Panc1 (cell line): Measurements from ENCODE around the gene SLC5A9. TPM values are rescaled to one million over a fixed set of nuclear protein-coding genes. Genes with fewer than 3 reads are reported as not detected.

Source experiments
- ATAC-seq: fragments of 200-7000 bp; cut with Tn5 transposase; 2 replicates; pipeline ENCODE4 v1.9.1; 2020; ENCODE audit warnings: mild to moderate bottlenecking, moderate library complexity
- BruUV-seq: library from RNA; stranded (reverse); fragments of 400-500 nt; replicated peaks from 2 replicates; lab custom pipeline; 2021; lab: Mats Ljungman, UMichigan
- CTCF ChIA-PET: fragments of 300-600 bp; sonication (Branson Sonifier 250); formaldehyde crosslinking; loops from one replicate; lab custom pipeline; 2022; ENCODE audit warnings: antibody characterized with exemption; lab: Charles Lee
- POLR2A ChIA-PET: fragments of 300-600 bp; sonication (Branson Sonifier 250); formaldehyde crosslinking; loops from one replicate; lab custom pipeline; 2022; ENCODE audit warnings: antibody characterized with exemption; lab: Charles Lee
- DNase-seq: peaks from one replicate; pipeline ENCODE4 v3.0.0-alpha.2; 2010; ENCODE audit warnings: low read depth, low spot score
- H3K27ac ChIP-seq: 2 replicates; pipeline ENCODE4 v1.5.1; 2011; ENCODE audit warnings: mild to moderate bottlenecking, low read length, inconsistent platforms
- H3K27me3 ChIP-seq: fragments of 200-500 bp; sonication (Bioruptor generic); 2 replicates; pipeline ENCODE4 v1.6.0; 2014; ENCODE audit warnings: low read length, inconsistent platforms; ENCODE audit not compliant: control insufficient read depth, insufficient read depth
- H3K36me3 ChIP-seq: fragments of 200-500 bp; sonication (Bioruptor generic); 2 replicates; pipeline ENCODE4 v1.5.1; 2014; ENCODE audit warnings: inconsistent platforms, mild to moderate bottlenecking, low read length, moderate library complexity; ENCODE audit not compliant: control insufficient read depth, insufficient read depth
- H3K4me1 ChIP-seq: 2 replicates; pipeline ENCODE4 v1.5.1; 2011; ENCODE audit warnings: inconsistent platforms, mild to moderate bottlenecking, low read length, moderate library complexity; ENCODE audit not compliant: control insufficient read depth, insufficient read depth
- H3K4me3 ChIP-seq, 2 experiments: 2 replicates each; pipeline ENCODE4 v1.5.1; 2011 to 2012; ENCODE audit warnings: low read depth in 2 of 2, low read length in 2 of 2, mild to moderate bottlenecking in 2 of 2, inconsistent platforms in 1 of 2, moderate library complexity in 1 of 2
- H3K9me3 ChIP-seq: fragments of 200-500 bp; sonication (Bioruptor generic); 2 replicates; pipeline ENCODE4 v1.5.1; 2014; ENCODE audit warnings: low read depth, mild to moderate bottlenecking, inconsistent platforms, low read length, moderate library complexity; ENCODE audit not compliant: control insufficient read depth, insufficient read depth
- POLR2AphosphoS5 ChIP-seq: IDR thresholded peaks from 2 replicates; pipeline ENCODE4 v1.6.1; 2012; ENCODE audit warnings: mild to moderate bottlenecking, low read depth, low read length, moderate library complexity
- SIN3A ChIP-seq: IDR thresholded peaks from 2 replicates; pipeline ENCODE4 v1.6.1; 2012; ENCODE audit warnings: low read depth, mild to moderate bottlenecking, low read length, moderate library complexity, borderline replicate concordance; ENCODE audit not compliant: insufficient read depth
- TCF7L2 ChIP-seq: IDR thresholded peaks from 2 replicates; pipeline ENCODE4 v1.6.1; 2011; ENCODE audit warnings: mild to moderate bottlenecking, low read depth, low read length, inconsistent platforms
- in situ Hi-C: cut with HindIII; loops from 2 replicates; pipeline ENCODE4 v1.10.0; 2016; ENCODE audit warnings: low sequenced_read_pairs, low pct_unique_long_range_greater_than_20kb
- intact Hi-C: fragments of 100-400 bp; cut with micrococcal nuclease; formaldehyde crosslinking; loops from one replicate; pipeline ENCODE4 v1.10.0; 2022; ENCODE audit not compliant: unreplicated experiment
- total RNA-seq: library from RNA; stranded (reverse); gene quantifications from one replicate; pipeline ENCODE4 v1.2.1, GENCODE V29; 2021; ENCODE audit not compliant: unreplicated experiment
- TF ChIP-seq, protein P1 (sequence below): fragments of 450-650 bp; IDR thresholded peaks from 2 replicates; pipeline ENCODE4 v1.5.1; 2017; ENCODE audit warnings: mild to moderate bottlenecking
- TF ChIP-seq, protein P2 (sequence below), 2 experiments: IDR thresholded peaks; 2 replicates each; pipeline ENCODE4 v1.6.1; 2011 to 2012; ENCODE audit warnings: low read depth in 2 of 2, control low read depth in 1 of 2, low read length in 1 of 2, mild to moderate bottlenecking in 1 of 2, moderate library complexity in 1 of 2; ENCODE audit not compliant: insufficient read depth in 1 of 2

SLC5A9 gene
- total RNA-seq, 1 experiment from 2014 or later = not detected

DNA sequence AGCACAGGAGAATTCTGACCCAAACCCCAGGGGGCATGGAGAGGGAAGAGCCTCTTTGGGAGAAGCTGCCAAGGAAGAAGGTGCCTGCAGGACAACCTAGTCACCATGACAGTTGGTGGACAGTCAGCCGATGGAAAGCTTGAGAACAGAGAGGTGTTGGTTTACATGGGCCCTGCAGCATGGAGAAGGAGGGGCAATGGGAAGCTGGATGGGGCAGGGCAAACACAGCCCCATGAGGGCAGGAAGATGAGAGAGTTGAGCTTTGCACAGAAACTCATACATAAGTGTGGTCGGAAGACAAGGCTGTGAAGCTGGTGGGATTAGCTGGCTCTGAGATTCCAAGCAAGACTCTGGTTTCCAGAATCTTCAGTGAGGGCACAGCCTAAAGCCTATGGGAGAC, 6.6 kb upstream of the SLC5A9 start:
- in situ Hi-C loops (no loop called here), intact Hi-C loops (no loop called here)
- H3K36me3 ChIP-seq = no peaks in the 10 kb centered on the region
- no peak overlapping the region for H3K4me3 ChIP-seq
- no peaks in the 10 kb centered on the region for H3K9me3 ChIP-seq
- CTCF ChIA-PET = no interaction called here
- BruUV-seq = no TSS peak
- POLR2A ChIA-PET = no interaction called here
- no peak overlapping the region for H3K27ac ChIP-seq
- H3K4me1 ChIP-seq = no peaks in the 10 kb centered on the region; the same call in 1 of the 2 replicates
- TF ChIP-seq, protein P1, sequence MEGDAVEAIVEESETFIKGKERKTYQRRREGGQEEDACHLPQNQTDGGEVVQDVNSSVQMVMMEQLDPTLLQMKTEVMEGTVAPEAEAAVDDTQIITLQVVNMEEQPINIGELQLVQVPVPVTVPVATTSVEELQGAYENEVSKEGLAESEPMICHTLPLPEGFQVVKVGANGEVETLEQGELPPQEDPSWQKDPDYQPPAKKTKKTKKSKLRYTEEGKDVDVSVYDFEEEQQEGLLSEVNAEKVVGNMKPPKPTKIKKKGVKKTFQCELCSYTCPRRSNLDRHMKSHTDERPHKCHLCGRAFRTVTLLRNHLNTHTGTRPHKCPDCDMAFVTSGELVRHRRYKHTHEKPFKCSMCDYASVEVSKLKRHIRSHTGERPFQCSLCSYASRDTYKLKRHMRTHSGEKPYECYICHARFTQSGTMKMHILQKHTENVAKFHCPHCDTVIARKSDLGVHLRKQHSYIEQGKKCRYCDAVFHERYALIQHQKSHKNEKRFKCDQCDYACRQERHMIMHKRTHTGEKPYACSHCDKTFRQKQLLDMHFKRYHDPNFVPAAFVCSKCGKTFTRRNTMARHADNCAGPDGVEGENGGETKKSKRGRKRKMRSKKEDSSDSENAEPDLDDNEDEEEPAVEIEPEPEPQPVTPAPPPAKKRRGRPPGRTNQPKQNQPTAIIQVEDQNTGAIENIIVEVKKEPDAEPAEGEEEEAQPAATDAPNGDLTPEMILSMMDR = no peak
- TF ChIP-seq, protein P2, sequence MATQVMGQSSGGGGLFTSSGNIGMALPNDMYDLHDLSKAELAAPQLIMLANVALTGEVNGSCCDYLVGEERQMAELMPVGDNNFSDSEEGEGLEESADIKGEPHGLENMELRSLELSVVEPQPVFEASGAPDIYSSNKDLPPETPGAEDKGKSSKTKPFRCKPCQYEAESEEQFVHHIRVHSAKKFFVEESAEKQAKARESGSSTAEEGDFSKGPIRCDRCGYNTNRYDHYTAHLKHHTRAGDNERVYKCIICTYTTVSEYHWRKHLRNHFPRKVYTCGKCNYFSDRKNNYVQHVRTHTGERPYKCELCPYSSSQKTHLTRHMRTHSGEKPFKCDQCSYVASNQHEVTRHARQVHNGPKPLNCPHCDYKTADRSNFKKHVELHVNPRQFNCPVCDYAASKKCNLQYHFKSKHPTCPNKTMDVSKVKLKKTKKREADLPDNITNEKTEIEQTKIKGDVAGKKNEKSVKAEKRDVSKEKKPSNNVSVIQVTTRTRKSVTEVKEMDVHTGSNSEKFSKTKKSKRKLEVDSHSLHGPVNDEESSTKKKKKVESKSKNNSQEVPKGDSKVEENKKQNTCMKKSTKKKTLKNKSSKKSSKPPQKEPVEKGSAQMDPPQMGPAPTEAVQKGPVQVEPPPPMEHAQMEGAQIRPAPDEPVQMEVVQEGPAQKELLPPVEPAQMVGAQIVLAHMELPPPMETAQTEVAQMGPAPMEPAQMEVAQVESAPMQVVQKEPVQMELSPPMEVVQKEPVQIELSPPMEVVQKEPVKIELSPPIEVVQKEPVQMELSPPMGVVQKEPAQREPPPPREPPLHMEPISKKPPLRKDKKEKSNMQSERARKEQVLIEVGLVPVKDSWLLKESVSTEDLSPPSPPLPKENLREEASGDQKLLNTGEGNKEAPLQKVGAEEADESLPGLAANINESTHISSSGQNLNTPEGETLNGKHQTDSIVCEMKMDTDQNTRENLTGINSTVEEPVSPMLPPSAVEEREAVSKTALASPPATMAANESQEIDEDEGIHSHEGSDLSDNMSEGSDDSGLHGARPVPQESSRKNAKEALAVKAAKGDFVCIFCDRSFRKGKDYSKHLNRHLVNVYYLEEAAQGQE (IDR thresholded peaks at IDR 0.05; ENCODE audit: insufficient read depth in 1 of 2, low read depth in 2 of 2, low read length in 1 of 2) = no peak
- TF ChIP-seq TCF7L2 (no peak), SIN3A (no peak), POLR2AphosphoS5 (no peak)
- ATAC-seq (no peak), DNase-seq (no peak)
- H3K27me3 ChIP-seq = peaks cover 2% of the 10 kb centered on the region; the same call in 1 of the 2 replicates

DNA sequence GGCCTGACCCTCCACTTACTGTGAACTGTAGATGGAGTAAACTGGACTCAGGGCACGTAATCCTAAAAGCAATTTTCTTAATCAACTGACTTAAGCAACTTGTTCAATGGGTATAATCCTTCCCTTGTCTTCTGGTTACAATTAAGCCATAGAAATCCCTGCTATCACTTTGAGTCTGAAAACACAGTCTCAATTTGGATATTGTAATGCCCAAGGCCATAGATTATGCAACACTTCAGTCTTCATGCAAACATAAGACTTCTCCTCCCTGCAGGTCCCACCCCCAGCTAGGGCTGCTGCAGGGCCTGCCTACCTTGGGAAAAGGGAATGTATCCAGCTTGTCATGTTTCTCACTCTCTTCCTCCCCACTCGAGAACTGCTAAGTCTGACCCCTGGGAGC, 6.2 kb upstream of the SLC5A9 start:
- H3K9me3 ChIP-seq = no peaks in the 10 kb centered on the region
- H3K27me3 ChIP-seq = peaks cover 2% of the 10 kb centered on the region; the same call in 1 of the 2 replicates
- no peak overlapping the region for H3K27ac ChIP-seq
- no peak for ATAC-seq
- CTCF ChIA-PET = no interaction called here
- TF ChIP-seq SIN3A (no peak), POLR2AphosphoS5 (no peak), TCF7L2 (no peak)
- TF ChIP-seq, protein P1 = no peak
- TF ChIP-seq, protein P2 (IDR thresholded peaks at IDR 0.05; ENCODE audit: insufficient read depth in 1 of 2, low read depth in 2 of 2, low read length in 1 of 2) = no peak
- BruUV-seq = no TSS peak
- POLR2A ChIA-PET = no interaction called here
- no peak overlapping the region for H3K4me3 ChIP-seq
- no peaks in the 10 kb centered on the region for H3K36me3 ChIP-seq
- in situ Hi-C loops (no loop called here), intact Hi-C loops (no loop called here)
- no peak for DNase-seq
- H3K4me1 ChIP-seq = no peaks in the 10 kb centered on the region; the same call in 1 of the 2 replicates
